NCI-H1930 (cell line): ENCODE results near the gene ZNF148.

Source experiments
- DNase-seq, 2 experiments: peaks; one replicate each; lab custom pipeline; 2025; lab: John Stamatoyannopoulos, UW

Gene ZNF148

DNA sequence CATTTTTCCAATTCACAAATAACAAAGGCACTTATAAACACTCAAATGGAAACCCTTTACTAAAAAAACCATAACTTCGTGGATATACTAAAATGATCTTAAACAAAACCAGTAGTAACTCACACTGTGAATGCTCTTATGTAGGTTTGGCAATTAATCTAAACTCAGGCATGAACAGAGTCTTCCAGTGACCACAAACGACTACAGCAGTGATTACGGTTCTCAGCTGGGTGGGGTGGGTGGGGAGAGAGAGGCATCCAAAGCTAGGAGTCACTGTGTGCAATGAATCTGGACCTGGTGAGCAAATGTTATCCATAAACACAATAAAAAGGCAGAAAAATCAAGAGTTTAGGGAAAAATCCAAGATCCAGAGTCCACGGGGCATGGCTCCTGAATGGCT, 183.9 kb downstream of the ZNF148 start:
- no peak for DNase-seq

DNA sequence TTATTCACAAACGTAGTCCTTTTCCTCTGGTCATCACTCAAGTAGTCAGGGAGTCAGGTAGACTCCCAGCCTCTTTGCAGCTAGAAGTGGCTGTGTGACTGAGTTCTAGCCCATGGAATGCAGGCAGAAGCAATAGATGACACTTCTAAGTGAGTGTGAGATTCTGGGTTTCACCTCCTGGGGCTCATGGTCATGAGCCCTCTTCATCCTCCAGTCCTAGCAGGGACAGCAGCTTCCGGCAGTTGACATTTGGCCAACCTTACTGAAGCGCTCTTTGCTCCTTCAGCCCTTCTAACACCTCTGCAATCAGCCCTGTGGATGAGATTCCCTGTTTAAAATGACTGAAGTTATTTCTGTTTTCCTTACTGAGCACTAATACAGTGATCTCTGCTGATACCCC, 184.3 kb downstream of the ZNF148 start:
- no peak for DNase-seq

DNA sequence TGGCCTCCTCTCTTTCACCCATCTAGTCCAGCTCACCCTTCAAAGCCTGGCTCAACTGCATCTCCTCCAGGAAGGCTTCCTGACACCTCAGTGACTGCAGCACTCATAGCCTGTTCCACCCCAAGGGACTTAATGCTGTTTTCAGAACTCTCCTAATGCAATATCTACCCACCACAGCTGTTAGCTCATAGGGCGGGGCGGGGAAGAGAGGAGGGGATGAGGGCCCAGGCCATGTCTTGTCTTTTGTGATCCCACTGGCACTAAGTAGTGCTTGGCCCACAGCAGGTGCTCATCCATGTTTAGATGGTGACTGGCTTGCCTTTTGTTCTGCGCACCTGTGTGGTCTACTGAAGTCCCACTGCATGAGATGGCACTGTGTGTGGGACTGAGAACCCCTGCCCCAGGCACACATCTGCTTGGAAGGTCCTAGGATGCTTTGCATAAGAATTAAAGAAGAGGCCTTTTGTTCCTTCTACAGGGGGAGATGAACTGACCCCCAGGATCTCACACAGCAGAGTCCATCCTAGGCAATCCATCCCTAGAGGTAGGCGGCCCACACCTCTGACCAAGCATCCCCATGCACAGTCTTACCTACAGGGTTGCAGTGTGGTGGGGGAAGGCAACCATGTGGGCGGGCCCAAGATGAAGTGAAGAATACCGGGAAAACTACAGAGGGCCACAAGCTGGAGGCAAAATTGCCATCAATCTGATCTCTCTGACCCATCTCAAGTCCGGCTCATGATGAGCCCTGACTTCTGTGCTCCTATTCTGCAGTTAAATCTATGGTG, 185.6 kb downstream of the ZNF148 start:
- DNase-seq, result no peak

DNA sequence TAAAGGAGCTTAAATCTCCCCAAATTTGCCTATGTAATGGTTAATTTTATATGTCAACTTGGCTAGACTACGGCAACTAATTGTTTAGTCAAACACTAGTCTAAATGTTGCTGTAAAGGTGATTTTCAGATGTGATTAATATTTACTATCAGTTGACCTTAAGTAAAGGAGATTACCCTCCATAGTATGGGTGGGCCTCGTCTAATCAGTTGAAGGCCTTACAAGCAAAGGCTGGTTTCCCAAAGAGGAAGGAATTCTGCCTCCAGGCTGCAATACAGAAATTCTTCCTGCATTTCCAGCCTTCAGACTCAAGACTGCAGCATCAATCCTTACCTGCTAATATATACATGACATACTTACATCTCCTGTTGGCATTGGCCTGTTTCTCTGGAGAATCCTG, 186.2 kb downstream of the ZNF148 start:
- no peak for DNase-seq

DNA sequence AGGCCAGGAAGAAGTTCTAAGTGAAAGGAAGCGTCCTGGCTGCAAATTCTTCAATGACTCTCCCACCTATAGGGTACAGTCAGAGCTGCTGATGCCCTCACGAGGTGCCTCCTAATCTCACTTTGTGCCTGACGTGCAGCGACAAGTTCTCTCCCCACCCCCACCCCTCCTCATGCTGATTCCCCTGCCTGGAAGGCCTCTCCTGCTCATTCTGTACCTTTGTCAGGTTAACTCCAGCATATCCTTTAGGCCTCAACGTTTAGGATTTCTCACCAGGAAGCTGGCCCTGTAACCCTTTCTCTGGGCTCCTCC, 187.6 kb downstream of the ZNF148 start:
- no peak for DNase-seq

DNA sequence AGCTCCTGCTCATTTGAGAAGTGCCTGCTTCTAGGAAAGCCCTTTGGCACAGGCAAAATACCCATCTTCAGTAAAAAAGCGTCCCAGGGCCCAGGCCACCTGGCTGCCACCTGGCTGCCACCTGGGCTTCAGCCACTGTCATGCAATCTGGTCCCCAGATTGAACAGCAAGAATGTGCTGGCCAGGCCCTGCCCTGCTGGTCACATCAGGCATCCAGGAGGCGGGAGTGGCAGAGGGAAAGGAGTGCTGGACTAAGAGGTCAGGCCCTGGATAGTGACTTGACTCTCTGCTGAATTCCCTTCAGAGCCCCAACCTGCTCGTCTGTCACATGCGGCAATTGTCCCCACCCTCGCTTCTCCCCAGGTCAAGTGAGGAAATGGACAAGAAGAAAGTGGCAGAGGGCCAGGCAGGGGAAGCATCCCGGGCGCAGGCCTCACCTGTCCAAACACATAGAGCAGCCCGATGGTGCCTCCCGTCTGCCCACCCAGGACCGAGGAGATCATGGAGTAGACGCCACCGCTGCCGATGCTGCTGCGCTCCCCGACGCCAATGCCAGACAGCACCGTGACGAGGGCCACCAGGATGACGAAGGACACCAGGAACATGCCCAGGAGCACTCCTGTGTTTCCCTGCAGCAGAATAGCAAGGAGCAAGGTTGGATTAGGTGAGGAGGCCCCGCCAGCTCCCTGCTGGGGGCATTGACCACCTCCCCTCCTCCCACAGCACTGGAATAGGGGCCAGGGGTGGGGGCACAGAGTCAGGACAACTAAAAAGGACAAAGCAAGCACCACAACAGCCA, 188.1 kb downstream of the ZNF148 start:
- DNase-seq, result no peak

DNA sequence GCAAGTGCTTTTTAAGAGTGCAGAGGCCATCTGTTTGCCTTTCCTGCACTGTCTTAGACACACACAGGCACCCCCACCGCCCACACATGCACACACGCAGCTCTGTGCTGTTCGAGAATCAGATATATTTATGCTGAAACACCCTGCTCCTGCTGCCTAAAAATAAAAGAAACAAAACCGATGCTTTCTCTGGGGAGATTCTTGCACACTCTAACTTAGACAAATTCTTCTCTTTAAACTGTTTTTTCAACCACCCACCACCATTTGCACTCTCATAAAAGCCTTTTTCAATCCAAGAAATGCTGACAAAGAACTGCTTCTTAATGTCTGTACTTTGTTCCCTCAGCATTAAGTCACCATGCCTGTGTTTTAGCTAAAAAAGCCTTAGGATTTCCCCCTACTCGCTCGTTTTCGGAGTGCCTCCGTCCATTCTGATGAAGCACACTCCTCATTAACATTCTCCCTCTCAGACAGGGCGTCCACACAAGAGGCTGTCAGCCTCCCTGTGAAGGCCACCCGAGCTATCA, 188.8 kb downstream of the ZNF148 start:
- DNase-seq, result no peak

DNA sequence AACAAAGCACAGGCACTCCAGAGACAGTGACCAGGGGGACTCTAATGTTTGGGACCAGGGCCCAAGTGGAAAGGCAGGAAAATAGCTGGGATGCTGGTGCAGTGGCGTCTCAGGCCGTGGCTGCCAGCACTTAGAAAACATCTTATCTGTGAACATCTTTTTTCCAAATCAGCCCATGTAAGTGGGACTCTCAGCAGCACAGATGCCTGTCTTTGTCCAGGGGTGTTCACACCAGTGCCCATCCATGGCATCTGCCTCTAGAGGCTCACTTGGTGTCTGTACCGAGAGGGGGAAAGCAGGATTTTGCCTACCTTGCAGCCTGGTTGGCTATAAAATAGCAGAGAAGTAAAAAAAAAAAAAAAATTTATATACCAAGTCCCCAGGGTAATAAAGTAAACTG, 189.3 kb downstream of the ZNF148 start:
- no peak for DNase-seq

DNA sequence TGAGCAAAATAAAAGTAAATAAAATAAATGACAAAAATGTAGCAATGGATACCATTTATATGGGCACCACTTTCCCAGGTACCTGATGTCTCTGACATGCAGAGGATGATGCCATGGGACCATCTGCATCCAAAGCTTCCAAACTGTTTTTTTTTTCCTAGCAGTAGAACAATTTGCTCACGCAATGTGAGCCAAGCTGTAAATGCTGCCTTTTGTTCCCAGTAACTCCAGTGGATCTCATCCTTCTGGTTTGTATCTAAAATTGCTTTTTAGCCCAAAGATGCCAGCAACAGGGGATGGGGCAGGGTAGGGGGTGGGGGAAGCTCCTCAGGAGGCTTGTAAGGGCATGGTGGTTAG, 195.3 kb downstream of the ZNF148 start:
- DNase-seq, result no peak

DNA sequence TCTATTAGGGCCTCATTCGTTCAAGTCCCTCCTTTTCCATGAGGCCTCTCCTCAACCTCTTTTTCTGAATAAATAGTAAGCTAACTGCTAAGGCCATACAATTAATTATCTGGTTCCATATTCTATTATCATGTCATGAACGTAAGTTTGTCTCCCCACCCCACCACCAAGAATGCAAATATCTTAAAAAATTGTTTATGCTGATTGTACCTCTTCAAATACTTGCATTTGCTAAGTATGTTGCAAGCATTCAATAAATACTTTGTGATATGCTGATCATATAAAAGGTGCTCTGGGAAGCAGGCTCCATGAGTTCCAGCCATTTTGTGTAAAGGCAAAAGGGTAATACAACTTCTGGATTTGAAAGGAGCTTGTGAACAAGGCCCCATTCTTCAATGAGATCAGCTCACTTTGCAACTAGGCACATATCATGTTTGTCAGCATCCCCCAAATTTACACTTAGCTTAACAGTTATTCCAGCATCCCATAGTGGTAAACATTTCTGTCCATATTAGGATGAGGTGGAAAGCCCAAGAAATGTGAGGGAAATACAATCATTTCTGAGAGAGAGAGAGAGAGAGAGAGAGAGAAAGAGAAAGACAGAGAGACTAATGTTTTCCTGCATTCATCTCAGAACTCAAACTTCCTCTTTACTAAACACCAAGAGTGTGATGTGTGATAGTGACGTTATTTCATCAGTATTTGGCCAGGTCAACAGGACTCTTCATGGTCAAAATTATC, 195.8 kb downstream of the ZNF148 start:
- DNase-seq, result no peak

DNA sequence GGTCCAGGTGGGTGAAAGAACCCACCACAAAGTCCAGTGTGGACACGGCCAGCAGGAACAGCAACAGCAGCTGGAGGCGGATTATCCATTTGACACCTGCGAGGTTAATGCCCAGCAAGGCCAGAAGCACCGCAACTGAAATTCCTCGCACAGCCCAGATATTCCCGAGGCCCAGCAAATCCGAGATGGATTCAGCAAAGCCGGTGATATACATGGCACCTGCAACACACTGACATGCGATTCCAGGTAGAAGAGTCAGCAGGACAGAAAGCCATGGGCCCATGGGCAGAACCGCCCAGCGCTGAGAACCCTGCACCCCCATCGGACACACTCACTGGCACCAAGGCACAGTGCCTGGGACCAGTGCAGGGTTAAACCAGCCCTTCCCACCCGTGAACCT, 197.4 kb downstream of the ZNF148 start:
- no peak for DNase-seq
